SHP77 (cell line): ENCODE data around the gene HES2.
"Not testable (repeated sequence)": the region's sequence is repeated elsewhere in the genome, so short reads cannot be mapped to it uniquely, and the experiment has no call there.

Experiments used
- DNase-seq, 2 experiments: peaks; one replicate each; lab custom pipeline; 2025; lab: John Stamatoyannopoulos, UW

HES2 gene

GRCh38 chr1:6418668-6419396 is 887 bp downstream of the HES2 start:
- no peak for DNase-seq

- DNase-seq, result no peak
Measured at GRCh38 chr1:6417961-6418667, 1.6 kb downstream of the HES2 start.

GRCh38 chr1:6416906-6417305 is 2.8 kb downstream of the HES2 start:
- no peak for DNase-seq

GRCh38 chr1:6416295-6416656 is 3.4 kb downstream of the HES2 start:
- no peak for DNase-seq

- DNase-seq, result no peak
Measured at GRCh38 chr1:6414881-6415626, 4.7 kb downstream of the HES2 start.

- DNase-seq, result peak; percentile 41 to 64
Measured at GRCh38 chr1:6414443-6414844, 5.3 kb downstream of the HES2 start.

GRCh38 chr1:6412896-6413295 is 6.8 kb downstream of the HES2 start:
- peak in 1 of 2 experiments; percentile 27 for DNase-seq

- no peak for DNase-seq
Measured at GRCh38 chr1:6410248-6410893, 9.3 kb downstream of the HES2 start.

GRCh38 chr1:6409733-6410132 is 10.0 kb downstream of the HES2 start:
- DNase-seq, result no peak

- DNase-seq, result no peak
Measured at GRCh38 chr1:6409053-6409452, 10.7 kb downstream of the HES2 start.

GRCh38 chr1:6408023-6408422 is 11.7 kb downstream of the HES2 start:
- no peak for DNase-seq

- DNase-seq, result no peak
Measured at GRCh38 chr1:6401673-6402072, 18.0 kb downstream of the HES2 start.

- no peak for DNase-seq
Measured at GRCh38 chr1:6399294-6399693, 20.4 kb downstream of the HES2 start.

- DNase-seq, result no peak
Measured at GRCh38 chr1:6397844-6398441, 21.8 kb downstream of the HES2 start.

- peak in 1 of 2 experiments; percentile 15 for DNase-seq
Measured at GRCh38 chr1:6396998-6397397, 22.7 kb downstream of the HES2 start.

GRCh38 chr1:6395781-6396244 is 23.9 kb downstream of the HES2 start:
- not testable (repeated sequence) for DNase-seq

GRCh38 chr1:6395130-6395529 is 24.6 kb downstream of the HES2 start:
- DNase-seq, result not testable (repeated sequence)

- DNase-seq, result peak; percentile 73 to 86
Measured at GRCh38 chr1:6393400-6394187, 26.1 kb downstream of the HES2 start, which contains the start of gene ACOT7. ACOT7 (minus strand) TSS chr1:6393767; CDS start chr1:6393399, 368 bp downstream.

GRCh38 chr1:6392809-6393399 is 26.8 kb downstream of the HES2 start:
- peak in 1 of 2 experiments; percentile 6 for DNase-seq
